ENCODE measurements around the gene ZNF574.
"Not testable (repeated sequence)": the region's sequence is repeated elsewhere in the genome, so short reads cannot be mapped to it uniquely, and the experiment has no call there.

ZNF574 gene

DNA sequence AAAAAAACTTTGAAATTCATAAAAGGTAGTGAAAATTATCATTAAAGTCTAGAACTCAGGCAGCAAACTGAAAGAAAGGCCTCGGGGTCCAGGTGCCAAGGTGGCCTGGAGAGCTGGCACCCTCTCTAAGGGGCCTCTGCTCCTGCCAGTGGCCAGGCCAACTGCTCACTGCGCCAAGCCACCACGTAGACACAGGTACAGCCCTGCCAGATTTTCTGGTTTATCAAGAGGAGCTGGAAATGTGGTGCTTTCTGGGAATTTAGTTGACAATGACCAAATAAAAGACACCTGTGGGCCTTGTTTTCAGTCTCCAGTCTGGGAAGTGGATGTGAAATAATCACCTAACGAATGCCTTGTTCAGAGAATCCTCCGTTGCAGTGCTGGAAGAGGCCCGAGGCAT lies 22.8 kb downstream of the ZNF574 start:
- H3K27me3 ChIP-seq (ENCODE audit: control insufficient read depth, low read length) = no peaks in the 10 kb centered on the region
- H3K4me2 ChIP-seq (ENCODE audit: low read length) = no peak overlapping the region
- H3K36me3 ChIP-seq (ENCODE audit: control insufficient read depth, low read length) = peaks cover 86% of the 10 kb centered on the region
- no peaks in the 10 kb centered on the region for H3K9me2 ChIP-seq (replicated peaks; ENCODE audit: control insufficient read depth, low read length)
- TF ChIP-seq EZH2phosphoT487 (IDR thresholded peaks at IDR 0.05; ENCODE audit: borderline replicate concordance, low read length) (no peak), CTCF (IDR thresholded peaks at IDR 0.05; ENCODE audit: low read depth, low read length, poor library complexity, severe bottlenecking) (no peak)
- H3F3A ChIP-seq (ENCODE audit: control insufficient read depth, insufficient read depth) = 0 out of 2 replicates have a peak, but pooled peaks cover 4% of the 10 kb centered on the region
- no peaks in the 10 kb centered on the region for H3K9me3 ChIP-seq (ENCODE audit: control insufficient read depth, insufficient read depth, low read length)
- H3K4me1 ChIP-seq (ENCODE audit: control insufficient read depth, low read length) = no peaks in the 10 kb centered on the region
- H3K4me3 ChIP-seq (ENCODE audit: low read length) = no peak overlapping the region
- no peaks in the 10 kb centered on the region for H4K20me1 ChIP-seq (ENCODE audit: control insufficient read depth, insufficient read depth, low read depth, low read length)
- H3K79me2 ChIP-seq (ENCODE audit: control insufficient read depth, low read length) = peaks cover 10% of the 10 kb centered on the region; the same call in 1 of the 2 replicates
- H3K27ac ChIP-seq (ENCODE audit: low read depth, low read length) = no peak overlapping the region

DNA sequence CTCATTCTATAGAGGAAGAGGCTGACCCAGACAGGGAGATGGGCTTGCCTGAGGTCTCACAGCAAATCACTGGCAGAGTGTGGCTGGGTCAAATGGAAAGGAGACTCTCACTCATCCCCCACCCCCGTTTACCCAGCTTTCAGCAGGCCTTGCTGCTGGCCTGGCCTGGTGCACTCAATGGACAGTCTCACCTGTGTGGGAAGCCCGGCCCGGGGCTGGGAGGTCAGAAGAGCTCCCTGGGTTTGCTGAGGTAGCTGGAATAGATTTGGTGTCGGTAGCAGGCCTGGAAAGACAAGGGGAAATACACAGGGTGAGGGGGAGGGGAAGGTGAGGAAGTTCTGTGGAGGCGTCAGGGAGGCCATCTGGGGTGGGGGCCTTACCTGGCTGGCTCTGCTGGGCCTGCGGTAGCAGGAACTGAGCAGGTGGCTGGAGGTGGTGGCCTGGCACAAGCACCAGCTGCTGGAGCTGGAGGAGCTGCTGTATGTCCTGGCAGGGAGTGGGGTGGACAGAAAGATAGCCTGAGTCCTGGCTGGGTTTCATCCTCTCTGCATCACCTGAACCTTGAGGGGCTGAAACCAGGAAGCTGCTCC lies 23.5 kb downstream of the ZNF574 start:
- H3K27ac ChIP-seq (ENCODE audit: low read depth, low read length) = no peak overlapping the region
- no peaks in the 10 kb centered on the region for H3K27me3 ChIP-seq (ENCODE audit: control insufficient read depth, low read length)
- H3K4me3 ChIP-seq (ENCODE audit: low read length) = no peak overlapping the region
- H3K9me2 ChIP-seq (replicated peaks; ENCODE audit: control insufficient read depth, low read length) = no peaks in the 10 kb centered on the region
- no peaks in the 10 kb centered on the region for H3K9me3 ChIP-seq (ENCODE audit: control insufficient read depth, insufficient read depth, low read length)
- H3K4me2 ChIP-seq (ENCODE audit: low read length) = no peak overlapping the region
- H4K20me1 ChIP-seq (ENCODE audit: control insufficient read depth, insufficient read depth, low read depth, low read length) = no peaks in the 10 kb centered on the region
- no peak for TF ChIP-seq EZH2phosphoT487 (IDR thresholded peaks at IDR 0.05; ENCODE audit: borderline replicate concordance, low read length)
- no peak for TF ChIP-seq CTCF (IDR thresholded peaks at IDR 0.05; ENCODE audit: low read depth, low read length, poor library complexity, severe bottlenecking)
- H3K36me3 ChIP-seq (ENCODE audit: control insufficient read depth, low read length) = peaks cover 86% of the 10 kb centered on the region
- peaks cover 12% of the 10 kb centered on the region for H3K79me2 ChIP-seq (ENCODE audit: control insufficient read depth, low read length)
- no peaks in the 10 kb centered on the region for H3K4me1 ChIP-seq (ENCODE audit: control insufficient read depth, low read length)
- H3F3A ChIP-seq (ENCODE audit: control insufficient read depth, insufficient read depth) = 0 out of 2 replicates have a peak, but pooled peaks cover 4% of the 10 kb centered on the region

- H3K79me2 ChIP-seq (ENCODE audit: control insufficient read depth, low read length) = peaks cover 20% of the 10 kb centered on the region
- not testable (repeated sequence) for H3K9me2 ChIP-seq (replicated peaks; ENCODE audit: control insufficient read depth, low read length); H3K27me3 ChIP-seq (ENCODE audit: control insufficient read depth, low read length); H3F3A ChIP-seq (ENCODE audit: control insufficient read depth, insufficient read depth); H3K27ac ChIP-seq (ENCODE audit: low read depth, low read length); H3K4me3 ChIP-seq (ENCODE audit: low read length); H3K9me3 ChIP-seq (ENCODE audit: control insufficient read depth, insufficient read depth, low read length); H3K4me1 ChIP-seq (ENCODE audit: control insufficient read depth, low read length); H3K4me2 ChIP-seq (ENCODE audit: low read length); H4K20me1 ChIP-seq (ENCODE audit: control insufficient read depth, insufficient read depth, low read depth, low read length)
- H3K36me3 ChIP-seq (ENCODE audit: control insufficient read depth, low read length) = peaks cover 86% of the 10 kb centered on the region
Measured at GRCh38 chr19:42100241-42100640, 24.3 kb downstream of the ZNF574 start.

- no peaks in the 10 kb centered on the region for H3K9me2 ChIP-seq (replicated peaks; ENCODE audit: control insufficient read depth, low read length)
- H4K20me1 ChIP-seq (ENCODE audit: control insufficient read depth, insufficient read depth, low read depth, low read length) = no peaks in the 10 kb centered on the region
- H3K36me3 ChIP-seq (ENCODE audit: control insufficient read depth, low read length) = peaks cover 85% of the 10 kb centered on the region
- H3K4me3 ChIP-seq (ENCODE audit: low read length) = no peak overlapping the region
- H3K4me1 ChIP-seq (ENCODE audit: control insufficient read depth, low read length) = peaks cover under 1% of the 10 kb centered on the region; the same call in 1 of the 2 replicates
- no peak overlapping the region for H3K27ac ChIP-seq (ENCODE audit: low read depth, low read length)
- no peak overlapping the region for H3K4me2 ChIP-seq (ENCODE audit: low read length)
- H3K79me2 ChIP-seq (ENCODE audit: control insufficient read depth, low read length) = peaks cover 36% of the 10 kb centered on the region
- H3K27me3 ChIP-seq (ENCODE audit: control insufficient read depth, low read length) = no peaks in the 10 kb centered on the region
- no peaks in the 10 kb centered on the region for H3K9me3 ChIP-seq (ENCODE audit: control insufficient read depth, insufficient read depth, low read length)
- H3F3A ChIP-seq (ENCODE audit: control insufficient read depth, insufficient read depth) = 0 out of 2 replicates have a peak, but pooled peaks cover 2% of the 10 kb centered on the region
- TF ChIP-seq EZH2phosphoT487 (IDR thresholded peaks at IDR 0.05; ENCODE audit: borderline replicate concordance, low read length) (no peak), CTCF (IDR thresholded peaks at IDR 0.05; ENCODE audit: low read depth, low read length, poor library complexity, severe bottlenecking) (no peak)
Measured at GRCh38 chr19:42102877-42103276, 26.9 kb downstream of the ZNF574 start.

All from DOHH2 (cell line).